Measurements from ENCODE around the gene KLK10.

KLK10 gene

DNA sequence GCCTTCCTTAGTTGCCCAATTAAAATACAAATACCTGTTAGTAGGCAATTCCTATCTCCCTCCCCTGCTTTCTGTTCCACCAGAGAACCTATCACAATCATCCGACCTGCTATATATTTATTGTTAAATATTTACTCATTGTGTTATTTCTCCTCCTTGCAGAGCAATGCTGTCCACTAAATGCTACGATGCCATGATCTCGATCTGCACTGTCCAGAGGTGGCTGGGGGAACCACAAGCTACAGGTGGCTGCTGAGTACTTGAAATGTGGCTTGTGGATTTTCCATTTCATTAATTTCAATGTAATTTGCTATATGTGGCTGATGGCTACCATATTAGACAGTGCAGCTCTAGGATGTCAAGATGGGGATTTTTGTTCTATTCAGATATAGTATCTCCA lies 55.2 kb downstream of the KLK10 start:
- no peaks in the 10 kb centered on the region for H4K20me1 ChIP-seq (ENCODE audit: insufficient read depth, low read length)
- H3K9ac ChIP-seq (ENCODE audit: low read length), result no peak overlapping the region
- no peak overlapping the region for H3K4me3 ChIP-seq (ENCODE audit: low read depth, low read length, poor library complexity, severe bottlenecking)
- H3K27me3 ChIP-seq (ENCODE audit: insufficient read depth, low read length), result no peaks in the 10 kb centered on the region
- H3K4me1 ChIP-seq (ENCODE audit: insufficient read depth, low read length, severe bottlenecking), result no peaks in the 10 kb centered on the region
- H3K36me3 ChIP-seq (ENCODE audit: insufficient read depth, low read length), result no peaks in the 10 kb centered on the region
- no peak for TF ChIP-seq EZH2 (IDR thresholded peaks at IDR 0.05; ENCODE audit: borderline replicate concordance, low read length)
- TF ChIP-seq, protein P1, sequence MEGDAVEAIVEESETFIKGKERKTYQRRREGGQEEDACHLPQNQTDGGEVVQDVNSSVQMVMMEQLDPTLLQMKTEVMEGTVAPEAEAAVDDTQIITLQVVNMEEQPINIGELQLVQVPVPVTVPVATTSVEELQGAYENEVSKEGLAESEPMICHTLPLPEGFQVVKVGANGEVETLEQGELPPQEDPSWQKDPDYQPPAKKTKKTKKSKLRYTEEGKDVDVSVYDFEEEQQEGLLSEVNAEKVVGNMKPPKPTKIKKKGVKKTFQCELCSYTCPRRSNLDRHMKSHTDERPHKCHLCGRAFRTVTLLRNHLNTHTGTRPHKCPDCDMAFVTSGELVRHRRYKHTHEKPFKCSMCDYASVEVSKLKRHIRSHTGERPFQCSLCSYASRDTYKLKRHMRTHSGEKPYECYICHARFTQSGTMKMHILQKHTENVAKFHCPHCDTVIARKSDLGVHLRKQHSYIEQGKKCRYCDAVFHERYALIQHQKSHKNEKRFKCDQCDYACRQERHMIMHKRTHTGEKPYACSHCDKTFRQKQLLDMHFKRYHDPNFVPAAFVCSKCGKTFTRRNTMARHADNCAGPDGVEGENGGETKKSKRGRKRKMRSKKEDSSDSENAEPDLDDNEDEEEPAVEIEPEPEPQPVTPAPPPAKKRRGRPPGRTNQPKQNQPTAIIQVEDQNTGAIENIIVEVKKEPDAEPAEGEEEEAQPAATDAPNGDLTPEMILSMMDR (IDR thresholded peaks at IDR 0.05; ENCODE audit: low read length), result no peak
- no peak overlapping the region for H3K4me2 ChIP-seq (ENCODE audit: low read length)
- H3K9me2 ChIP-seq (ENCODE audit: low read depth, low read length), result no peaks in the 10 kb centered on the region
- no peaks in the 10 kb centered on the region for H3K9me3 ChIP-seq (ENCODE audit: low read length)
- no peaks in the 10 kb centered on the region for H3F3A ChIP-seq (ENCODE audit: insufficient read depth, low read length)
- H3K27ac ChIP-seq (ENCODE audit: low read depth, low read length, poor library complexity, severe bottlenecking), result no peak overlapping the region
- no peak overlapping the region for H2AFZ ChIP-seq (ENCODE audit: low read length)
- no peaks in the 10 kb centered on the region for H3K79me2 ChIP-seq (ENCODE audit: insufficient read depth, low read length)

DNA sequence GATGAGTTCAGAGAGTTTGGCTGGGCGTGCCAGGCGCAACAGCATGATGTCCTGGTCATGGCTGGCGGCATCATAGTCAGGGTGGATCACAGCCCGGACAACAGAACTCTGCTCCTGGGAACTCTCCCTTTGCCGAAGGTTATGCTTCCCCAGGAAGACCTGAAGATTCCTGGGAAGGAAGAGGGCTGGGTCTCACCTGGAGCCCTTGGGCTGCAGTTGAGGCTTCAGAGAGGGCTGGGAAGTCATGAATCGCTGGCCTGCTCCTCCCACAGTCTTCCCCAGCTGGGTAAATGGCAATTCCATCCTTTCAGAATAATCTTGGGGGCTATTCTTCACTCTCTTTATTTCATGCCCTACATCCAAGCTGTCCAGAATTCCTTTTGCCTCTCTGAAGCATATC lies 56.1 kb downstream of the KLK10 start:
- no peaks in the 10 kb centered on the region for H3K36me3 ChIP-seq (ENCODE audit: insufficient read depth, low read length)
- H4K20me1 ChIP-seq (ENCODE audit: insufficient read depth, low read length), result no peaks in the 10 kb centered on the region
- no peak overlapping the region for H3K27ac ChIP-seq (ENCODE audit: low read depth, low read length, poor library complexity, severe bottlenecking)
- no peaks in the 10 kb centered on the region for H3K79me2 ChIP-seq (ENCODE audit: insufficient read depth, low read length)
- no peaks in the 10 kb centered on the region for H3K4me1 ChIP-seq (ENCODE audit: insufficient read depth, low read length, severe bottlenecking)
- H3F3A ChIP-seq (ENCODE audit: insufficient read depth, low read length), result no peaks in the 10 kb centered on the region
- H3K4me3 ChIP-seq (ENCODE audit: low read depth, low read length, poor library complexity, severe bottlenecking), result no peak overlapping the region
- no peaks in the 10 kb centered on the region for H3K27me3 ChIP-seq (ENCODE audit: insufficient read depth, low read length)
- H3K9me3 ChIP-seq (ENCODE audit: low read length), result no peaks in the 10 kb centered on the region
- TF ChIP-seq, protein P1 (IDR thresholded peaks at IDR 0.05; ENCODE audit: low read length), result no peak
- TF ChIP-seq EZH2 (IDR thresholded peaks at IDR 0.05; ENCODE audit: borderline replicate concordance, low read length), result no peak
- H3K9me2 ChIP-seq (ENCODE audit: low read depth, low read length), result no peaks in the 10 kb centered on the region
- H2AFZ ChIP-seq (ENCODE audit: low read length), result no peak overlapping the region
- H3K9ac ChIP-seq (ENCODE audit: low read length), result no peak overlapping the region
- H3K4me2 ChIP-seq (ENCODE audit: low read length), result no peak overlapping the region
